Breast epithelium (tissue), 4 donors: ENCODE data around the gene MYCL. TPM values are rescaled to one million over a fixed set of nuclear protein-coding genes. Genes with fewer than 3 reads are reported as not detected.

Experiments
- DNase-seq, 2 donors: peaks; one replicate each; pipeline ENCODE4 v3.0.0-alpha.2; 2019; ENCODE audit warnings: low spot score in 2 of 2
- H3K27ac ChIP-seq, 2 donors: fragments of 200-600 bp; sonication (generic) in 1 of 2; one replicate each; pipeline ENCODE4 v1.5.1; 2016 to 2019; ENCODE audit warnings: mild to moderate bottlenecking in 1 of 2
- H3K27me3 ChIP-seq, 2 donors: fragments of 200-600 bp; sonication (generic) in 1 of 2; one replicate each; pipeline versions ENCODE4 v1.5.1 to v1.6.0; 2017 to 2019; ENCODE audit warnings: control low read depth in 1 of 2, mild to moderate bottlenecking in 1 of 2
- H3K36me3 ChIP-seq: fragments of 200-600 bp; one replicate; pipeline ENCODE4 v1.5.1; 2019
- H3K4me1 ChIP-seq, 2 donors: fragments of 200-600 bp; sonication (generic); one replicate each; pipeline ENCODE4 v1.5.1; 2016 to 2019; ENCODE audit warnings: control low read depth in 1 of 2
- H3K4me3 ChIP-seq, 3 donors: fragments of 200-600 bp; sonication (generic); 1 replicate in 2 of 3; 2 replicates in 1 of 3; pipeline ENCODE4 v1.5.1; 2016 to 2019; ENCODE audit warnings: mild to moderate bottlenecking in 3 of 3, moderate library complexity in 2 of 3
- H3K9me3 ChIP-seq, 2 donors: fragments of 200-600 bp; sonication (generic) in 1 of 2; one replicate each; pipeline ENCODE4 v1.5.1; 2016 to 2019; ENCODE audit warnings: control low read depth in 1 of 2
- POLR2A ChIP-seq: fragments of 450-650 bp; IDR thresholded peaks from one replicate; pipeline ENCODE4 v1.6.1; 2016; ENCODE audit warnings: antibody characterized with exemption, mild to moderate bottlenecking, moderate library complexity
- POLR2AphosphoS5 ChIP-seq, 3 donors: sonication (generic); formaldehyde crosslinking; IDR thresholded peaks; one replicate each; pipeline ENCODE4 v1.6.1; 2017; ENCODE audit warnings: antibody characterized with exemption in 3 of 3
- intact Hi-C: fragments of 100-400 bp; cut with DNase I; formaldehyde crosslinking; loops from one replicate; pipeline ENCODE4 v1.15.1; 2023; ENCODE audit warnings: low total_unique reads
- total RNA-seq, 3 donors: library from RNA; depleted of rRNA; stranded (reverse); fragments of >200 nt; gene quantifications; one replicate each; pipeline ENCODE4 v1.1.0, GENCODE V29; 2016
- TF ChIP-seq, protein P1 (sequence below), 3 donors: fragments of 450-650 bp; IDR thresholded peaks; one replicate each; pipeline ENCODE4 v1.5.1; 2016 to 2017; ENCODE audit warnings: antibody characterized with exemption in 3 of 3, mild to moderate bottlenecking in 3 of 3, moderate library complexity in 3 of 3

MYCL gene
- total RNA-seq, 3 donors from 2014 or later: 0.32 to 5.3 (median 0.98) TPM

GRCh38 chr1:39926820-39927219 is 25.1 kb upstream of the MYCL start:
- no peaks in the 10 kb centered on the region for H3K9me3 ChIP-seq
- no peak for TF ChIP-seq POLR2AphosphoS5 (IDR thresholded peaks at IDR 0.05)
- TF ChIP-seq, protein P1, sequence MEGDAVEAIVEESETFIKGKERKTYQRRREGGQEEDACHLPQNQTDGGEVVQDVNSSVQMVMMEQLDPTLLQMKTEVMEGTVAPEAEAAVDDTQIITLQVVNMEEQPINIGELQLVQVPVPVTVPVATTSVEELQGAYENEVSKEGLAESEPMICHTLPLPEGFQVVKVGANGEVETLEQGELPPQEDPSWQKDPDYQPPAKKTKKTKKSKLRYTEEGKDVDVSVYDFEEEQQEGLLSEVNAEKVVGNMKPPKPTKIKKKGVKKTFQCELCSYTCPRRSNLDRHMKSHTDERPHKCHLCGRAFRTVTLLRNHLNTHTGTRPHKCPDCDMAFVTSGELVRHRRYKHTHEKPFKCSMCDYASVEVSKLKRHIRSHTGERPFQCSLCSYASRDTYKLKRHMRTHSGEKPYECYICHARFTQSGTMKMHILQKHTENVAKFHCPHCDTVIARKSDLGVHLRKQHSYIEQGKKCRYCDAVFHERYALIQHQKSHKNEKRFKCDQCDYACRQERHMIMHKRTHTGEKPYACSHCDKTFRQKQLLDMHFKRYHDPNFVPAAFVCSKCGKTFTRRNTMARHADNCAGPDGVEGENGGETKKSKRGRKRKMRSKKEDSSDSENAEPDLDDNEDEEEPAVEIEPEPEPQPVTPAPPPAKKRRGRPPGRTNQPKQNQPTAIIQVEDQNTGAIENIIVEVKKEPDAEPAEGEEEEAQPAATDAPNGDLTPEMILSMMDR (IDR thresholded peaks at IDR 0.05): no peak
- no peak for TF ChIP-seq POLR2A
- intact Hi-C loops: loop anchor here (5.0 kb wide), 1 partner anchor 35 kb away; no protein-coding TSS in a partner anchor
- no peaks in the 10 kb centered on the region for H3K36me3 ChIP-seq
- peak overlapping the region; percentile 75 to 90 for H3K27ac ChIP-seq
- H3K27me3 ChIP-seq: no peaks in the 10 kb centered on the region
- H3K4me3 ChIP-seq: no peak overlapping the region
- H3K4me1 ChIP-seq: peaks cover 0 to 3% of the 10 kb centered on the region in 2 donors
- DNase-seq: peak in 1 of 2 donors; percentile 60

- H3K9me3 ChIP-seq: no peaks in the 10 kb centered on the region
- H3K27ac ChIP-seq: peak overlapping the region; percentile 75 to 90
- H3K4me1 ChIP-seq: peaks cover 0 to 3% of the 10 kb centered on the region in 2 donors
- TF ChIP-seq, protein P1 (IDR thresholded peaks at IDR 0.05): no peak
- TF ChIP-seq POLR2AphosphoS5 (IDR thresholded peaks at IDR 0.05): no peak
- H3K36me3 ChIP-seq: no peaks in the 10 kb centered on the region
- no peak overlapping the region for H3K4me3 ChIP-seq
- DNase-seq: peak in 1 of 2 donors; percentile 39
- intact Hi-C loops: loop anchor here (5.0 kb wide), 1 partner anchor 36 kb away; no protein-coding TSS in a partner anchor
- H3K27me3 ChIP-seq: no peaks in the 10 kb centered on the region
Measured at GRCh38 chr1:39926343-39926793, 24.7 kb upstream of the MYCL start.

DNA sequence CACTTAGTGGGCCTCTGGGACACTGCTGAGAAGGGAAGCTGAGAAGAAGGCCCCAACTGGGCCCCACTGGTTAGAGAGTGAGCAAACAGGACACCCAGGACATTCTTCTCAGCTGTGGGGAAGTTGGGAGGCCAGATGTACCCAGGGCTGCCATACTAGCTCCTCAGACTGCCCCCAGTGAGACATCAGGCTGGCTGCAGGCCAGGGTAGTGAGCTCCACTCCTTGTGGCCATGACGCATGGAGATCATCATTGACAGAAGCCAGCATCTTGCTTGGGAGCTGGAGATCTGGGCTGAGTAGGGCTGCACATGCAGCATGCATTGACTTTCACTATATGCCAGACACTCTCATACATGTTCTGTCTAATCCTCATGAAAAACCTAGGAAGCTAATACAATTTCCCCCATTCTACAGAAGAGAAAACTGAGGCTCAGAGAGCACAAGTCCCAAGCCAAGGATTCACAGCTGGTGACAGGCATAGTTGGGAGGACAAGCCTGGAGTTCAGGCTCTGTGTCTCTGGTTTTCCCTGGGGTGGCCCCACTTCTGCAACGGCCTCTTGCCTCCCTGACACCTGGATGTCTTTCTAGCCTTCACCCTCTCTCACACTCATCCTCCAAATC is 24.1 kb upstream of the MYCL start:
- no peaks in the 10 kb centered on the region for H3K9me3 ChIP-seq
- H3K36me3 ChIP-seq: no peaks in the 10 kb centered on the region
- no peaks in the 10 kb centered on the region for H3K27me3 ChIP-seq
- H3K27ac ChIP-seq: peak overlapping the region in 1 of 2 donors; percentile 90
- intact Hi-C loops: loop anchor here (5.0 kb wide), 1 partner anchor 36 kb away; no protein-coding TSS in a partner anchor
- no peak overlapping the region for H3K4me3 ChIP-seq
- DNase-seq: no peak
- TF ChIP-seq, protein P1 (IDR thresholded peaks at IDR 0.05): no peak
- no peak for TF ChIP-seq POLR2AphosphoS5 (IDR thresholded peaks at IDR 0.05)
- no peak for TF ChIP-seq POLR2A
- H3K4me1 ChIP-seq: peaks cover 0 to 3% of the 10 kb centered on the region in 2 donors

GRCh38 chr1:39922251-39922688 is 20.6 kb upstream of the MYCL start:
- no peaks in the 10 kb centered on the region for H3K27me3 ChIP-seq
- peaks cover 0 to 3% of the 10 kb centered on the region in 2 donors for H3K4me1 ChIP-seq
- no peak overlapping the region for H3K27ac ChIP-seq
- no peak overlapping the region for H3K4me3 ChIP-seq
- TF ChIP-seq, protein P1 (IDR thresholded peaks at IDR 0.05): no peak
- no peak for TF ChIP-seq POLR2A
- TF ChIP-seq POLR2AphosphoS5 (IDR thresholded peaks at IDR 0.05): no peak
- intact Hi-C loops: no loop called here
- H3K9me3 ChIP-seq: no peaks in the 10 kb centered on the region
- DNase-seq: no peak
- H3K36me3 ChIP-seq: no peaks in the 10 kb centered on the region

GRCh38 chr1:39919545-39919944 is 17.8 kb upstream of the MYCL start:
- intact Hi-C loops: no loop called here
- no peaks in the 10 kb centered on the region for H3K27me3 ChIP-seq
- H3K4me3 ChIP-seq: no peak overlapping the region
- TF ChIP-seq, protein P1 (IDR thresholded peaks at IDR 0.05): peak; percentile 71 to 76 (median 75)
- no peak for TF ChIP-seq POLR2AphosphoS5 (IDR thresholded peaks at IDR 0.05)
- DNase-seq: peak in 1 of 2 donors; percentile 32
- no peaks in the 10 kb centered on the region for H3K4me1 ChIP-seq
- no peaks in the 10 kb centered on the region for H3K36me3 ChIP-seq
- H3K9me3 ChIP-seq: no peaks in the 10 kb centered on the region
- no peak overlapping the region for H3K27ac ChIP-seq
